ENCODE data around the gene PTPRN2. TPM values are rescaled to one million over a fixed set of nuclear protein-coding genes. Genes with fewer than 3 reads are reported as not detected.

The PTPRN2 gene
- total RNA-seq, 1 experiment from 2014 or later: 1.1 TPM

- POLR2A ChIA-PET: no interaction called here
- CTCF ChIA-PET: no interaction called here
- Histone ChIP-seq H3K4me1 (ENCODE audit: control insufficient read depth, insufficient read depth, low read length) (no peaks in the 10 kb centered on the region), H3K27ac (ENCODE audit: low read length) (no peak overlapping the region), H3K9me3 (ENCODE audit: control insufficient read depth, insufficient read depth, low read depth, low read length) (no peaks in the 10 kb centered on the region), H3K27me3 (ENCODE audit: control insufficient read depth, insufficient read depth, low read length) (peaks cover 4% of the 10 kb centered on the region), H3K4me3 (ENCODE audit: low read depth in 2 of 2, low read length in 2 of 2) (no peak overlapping the region), H3K36me3 (ENCODE audit: control insufficient read depth, insufficient read depth, low read length) (no peaks in the 10 kb centered on the region)
- no peak for DNase-seq (ENCODE audit: low read depth, low spot score)
- ATAC-seq: no peak
- in situ Hi-C loops (cut with HindIII; ENCODE audit: low pct_unique_long_range_greater_than_20kb, low sequenced_read_pairs) (no loop called here), intact Hi-C loops (cut with micrococcal nuclease; ENCODE audit: unreplicated experiment) (no loop called here)
- TF ChIP-seq TCF7L2 (IDR thresholded peaks at IDR 0.05; ENCODE audit: low read depth, low read length) (no peak), SIN3A (IDR thresholded peaks at IDR 0.05; ENCODE audit: borderline replicate concordance, insufficient read depth, low read depth, low read length) (no peak), CTCF (IDR thresholded peaks at IDR 0.05) (no peak), POLR2AphosphoS5 (IDR thresholded peaks at IDR 0.05; ENCODE audit: low read depth, low read length) (no peak)
- TF ChIP-seq, protein P1, sequence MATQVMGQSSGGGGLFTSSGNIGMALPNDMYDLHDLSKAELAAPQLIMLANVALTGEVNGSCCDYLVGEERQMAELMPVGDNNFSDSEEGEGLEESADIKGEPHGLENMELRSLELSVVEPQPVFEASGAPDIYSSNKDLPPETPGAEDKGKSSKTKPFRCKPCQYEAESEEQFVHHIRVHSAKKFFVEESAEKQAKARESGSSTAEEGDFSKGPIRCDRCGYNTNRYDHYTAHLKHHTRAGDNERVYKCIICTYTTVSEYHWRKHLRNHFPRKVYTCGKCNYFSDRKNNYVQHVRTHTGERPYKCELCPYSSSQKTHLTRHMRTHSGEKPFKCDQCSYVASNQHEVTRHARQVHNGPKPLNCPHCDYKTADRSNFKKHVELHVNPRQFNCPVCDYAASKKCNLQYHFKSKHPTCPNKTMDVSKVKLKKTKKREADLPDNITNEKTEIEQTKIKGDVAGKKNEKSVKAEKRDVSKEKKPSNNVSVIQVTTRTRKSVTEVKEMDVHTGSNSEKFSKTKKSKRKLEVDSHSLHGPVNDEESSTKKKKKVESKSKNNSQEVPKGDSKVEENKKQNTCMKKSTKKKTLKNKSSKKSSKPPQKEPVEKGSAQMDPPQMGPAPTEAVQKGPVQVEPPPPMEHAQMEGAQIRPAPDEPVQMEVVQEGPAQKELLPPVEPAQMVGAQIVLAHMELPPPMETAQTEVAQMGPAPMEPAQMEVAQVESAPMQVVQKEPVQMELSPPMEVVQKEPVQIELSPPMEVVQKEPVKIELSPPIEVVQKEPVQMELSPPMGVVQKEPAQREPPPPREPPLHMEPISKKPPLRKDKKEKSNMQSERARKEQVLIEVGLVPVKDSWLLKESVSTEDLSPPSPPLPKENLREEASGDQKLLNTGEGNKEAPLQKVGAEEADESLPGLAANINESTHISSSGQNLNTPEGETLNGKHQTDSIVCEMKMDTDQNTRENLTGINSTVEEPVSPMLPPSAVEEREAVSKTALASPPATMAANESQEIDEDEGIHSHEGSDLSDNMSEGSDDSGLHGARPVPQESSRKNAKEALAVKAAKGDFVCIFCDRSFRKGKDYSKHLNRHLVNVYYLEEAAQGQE (IDR thresholded peaks at IDR 0.05; ENCODE audit: insufficient read depth in 1 of 2, low read depth in 2 of 2, low read length in 1 of 2): no peak
- BruUV-seq (replicated peaks): no TSS peak
These were observed 761.1 kb downstream of the PTPRN2 start for GRCh38 chr7:157826566-157826965.

- intact Hi-C loops (cut with micrococcal nuclease; ENCODE audit: unreplicated experiment): loop anchor here (2.0 kb wide), 1 partner anchor 73 kb away; no protein-coding TSS in a partner anchor
- CTCF ChIA-PET: no interaction called here
- ATAC-seq (no peak; the same call in 1 of the 2 replicates), DNase-seq (ENCODE audit: low read depth, low spot score) (no peak)
- Histone ChIP-seq H3K36me3 (ENCODE audit: control insufficient read depth, insufficient read depth, low read length) (no peaks in the 10 kb centered on the region), H3K4me3 (ENCODE audit: low read depth in 2 of 2, low read length in 2 of 2) (no peak overlapping the region), H3K9me3 (ENCODE audit: control insufficient read depth, insufficient read depth, low read depth, low read length) (no peaks in the 10 kb centered on the region), H3K4me1 (ENCODE audit: control insufficient read depth, insufficient read depth, low read length) (no peaks in the 10 kb centered on the region), H3K27ac (ENCODE audit: low read length) (no peak overlapping the region), H3K27me3 (ENCODE audit: control insufficient read depth, insufficient read depth, low read length) (peaks cover 4% of the 10 kb centered on the region)
- no TSS peak for BruUV-seq (replicated peaks)
- in situ Hi-C loops (cut with HindIII; ENCODE audit: low pct_unique_long_range_greater_than_20kb, low sequenced_read_pairs): no loop called here
- POLR2A ChIA-PET: no interaction called here
- no peak for TF ChIP-seq TCF7L2 (IDR thresholded peaks at IDR 0.05; ENCODE audit: low read depth, low read length)
- no peak for TF ChIP-seq CTCF (IDR thresholded peaks at IDR 0.05)
- TF ChIP-seq, protein P1 (IDR thresholded peaks at IDR 0.05; ENCODE audit: insufficient read depth in 1 of 2, low read depth in 2 of 2, low read length in 1 of 2): no peak
- TF ChIP-seq POLR2AphosphoS5 (IDR thresholded peaks at IDR 0.05; ENCODE audit: low read depth, low read length): no peak
- no peak for TF ChIP-seq SIN3A (IDR thresholded peaks at IDR 0.05; ENCODE audit: borderline replicate concordance, insufficient read depth, low read depth, low read length)
These were observed 762.3 kb downstream of the PTPRN2 start for GRCh38 chr7:157825325-157825724.
